GM12878 (cell line): ENCODE measurements around the gene TRIM54. TPM values are rescaled to one million over a fixed set of nuclear protein-coding genes. Genes with fewer than 3 reads are reported as not detected.

Experiments
- ATAC-seq: fragments of 200-7000 bp; cut with Tn5 transposase; 3 replicates; pipeline ENCODE4 v1.9.1; 2020; ENCODE audit warnings: mild to moderate bottlenecking, moderate library complexity
- BruUV-seq: library from RNA; stranded (reverse); fragments of 400-500 nt; replicated peaks from 2 replicates; lab custom pipeline; 2021; lab: Mats Ljungman, UMichigan
- CTCF ChIA-PET: fragments of 300-600 bp; sonication (Branson Sonifier 250); formaldehyde crosslinking; extraction: SDS; loops from one replicate; lab custom pipeline; 2021; ENCODE audit warnings: inconsistent platforms; lab: Yijun Ruan, JAX
- POLR2A ChIA-PET: fragments of 350-600 bp; formaldehyde crosslinking; extraction: SDS; loops from one replicate; lab custom pipeline; 2021; ENCODE audit warnings: inconsistent platforms; lab: Charles Lee
- RAD21 ChIA-PET: fragments of 300-600 bp; sonication (Branson Sonifier 250); formaldehyde crosslinking; loops from one replicate; lab custom pipeline; 2023; ENCODE audit warnings: antibody characterized with exemption; ENCODE audit not compliant: unreplicated experiment; lab: Charles Lee
- SMC1A ChIA-PET: fragments of 300-600 bp; sonication (Branson Sonifier 250); formaldehyde crosslinking; loops from one replicate; lab custom pipeline; 2023; ENCODE audit not compliant: unreplicated experiment, uncharacterized antibody; lab: Charles Lee
- DNase-seq: peaks from one replicate; pipeline ENCODE4 v3.0.0-alpha.2; 2011; ENCODE audit warnings: low read depth, low spot score
- FAIRE-seq: peaks from 3 replicates; lab custom pipeline; 2011; peaks lifted over from hg19 to GRCh38; lab: Jason Lieb, UNC
- H2AFZ ChIP-seq: 2 replicates; pipeline ENCODE4 v1.6.0; 2011; ENCODE audit warnings: low read depth, low read length, control low read depth; ENCODE audit not compliant: control insufficient read depth
- H3K27ac ChIP-seq: 2 replicates; pipeline ENCODE4 v1.5.1; 2011; ENCODE audit warnings: control low read depth; ENCODE audit not compliant: control insufficient read depth, insufficient read depth
- H3K27me3 ChIP-seq, 2 experiments: replicated peaks in 1 of 2; 2 replicates each; pipeline versions ENCODE4 v1.6.0 to v1.6.1; 2011; ENCODE audit warnings: low read length in 1 of 2; ENCODE audit not compliant: control insufficient read depth in 2 of 2, insufficient read depth in 2 of 2
- H3K36me3 ChIP-seq, 2 experiments: 2 replicates each; pipeline ENCODE4 v1.5.1; 2011; ENCODE audit warnings: low read length in 1 of 2; ENCODE audit not compliant: control insufficient read depth in 2 of 2, insufficient read depth in 2 of 2
- H3K4me1 ChIP-seq: 2 replicates; pipeline ENCODE4 v1.6.1; 2011; ENCODE audit warnings: mild to moderate bottlenecking, low read length, moderate library complexity, mixed read lengths; ENCODE audit not compliant: control insufficient read depth, insufficient read depth
- H3K4me2 ChIP-seq: 2 replicates; pipeline ENCODE4 v1.6.0; 2011; ENCODE audit warnings: control low read depth; ENCODE audit not compliant: control insufficient read depth, insufficient read depth
- H3K4me3 ChIP-seq: fragments of 200-600 bp; sonication (generic); 2 replicates; pipeline ENCODE4 v1.5.1; 2016
- H3K79me2 ChIP-seq: 2 replicates; pipeline ENCODE4 v1.6.0; 2011; ENCODE audit warnings: low read length; ENCODE audit not compliant: control insufficient read depth, insufficient read depth
- H3K9ac ChIP-seq: 2 replicates; pipeline ENCODE4 v1.8.0; 2011; ENCODE audit warnings: low read length, control low read depth, mixed read lengths; ENCODE audit not compliant: control insufficient read depth, insufficient read depth
- H3K9me3 ChIP-seq: replicated peaks from 3 replicates; pipeline ENCODE4 v1.5.1; 2011; ENCODE audit warnings: mild to moderate bottlenecking, low read length; ENCODE audit not compliant: control insufficient read depth, insufficient read depth
- H4K20me1 ChIP-seq: 2 replicates; pipeline ENCODE4 v1.6.0; 2011; ENCODE audit not compliant: control insufficient read depth, insufficient read depth
- BHLHE40 ChIP-seq, 2 experiments: fragments of 450-650 bp in 1 of 2; IDR thresholded peaks; 2 replicates each; pipeline ENCODE4 v1.6.1; 2011 to 2017; ENCODE audit warnings: low read depth in 2 of 2, borderline replicate concordance in 1 of 2, improper control_type of control experiment in 1 of 2, low read length in 1 of 2, mild to moderate bottlenecking in 1 of 2
- BMI1 ChIP-seq: fragments of 450-650 bp; IDR thresholded peaks from 2 replicates; pipeline ENCODE4 v1.6.1; 2016; ENCODE audit warnings: mild to moderate bottlenecking, moderate library complexity, borderline replicate concordance
- CHD4 ChIP-seq: fragments of 200-600 bp; sonication (generic); IDR thresholded peaks from 2 replicates; pipeline ENCODE4 v1.6.1; 2016; ENCODE audit warnings: mild to moderate bottlenecking
- HDAC6 ChIP-seq: fragments of 200-600 bp; sonication (generic); IDR thresholded peaks from one replicate; pipeline ENCODE4 v1.8.0; 2017; ENCODE audit warnings: antibody characterized with exemption; ENCODE audit not compliant: unreplicated experiment
- IKZF1 ChIP-seq: fragments of 450-650 bp; conservative IDR thresholded peaks from 2 replicates; pipeline ENCODE4 v1.6.1; 2017; ENCODE audit warnings: antibody characterized with exemption, mild to moderate bottlenecking
- IKZF2 ChIP-seq, 2 experiments: fragments of 450-650 bp; IDR thresholded peaks; 2 replicates each; pipeline ENCODE4 v1.6.1; 2017; ENCODE audit warnings: mild to moderate bottlenecking in 2 of 2, moderate library complexity in 2 of 2
- NR2C1 ChIP-seq: fragments of 450-650 bp; IDR thresholded peaks from 2 replicates; pipeline ENCODE4 v1.6.1; 2017; ENCODE audit warnings: antibody characterized with exemption, mild to moderate bottlenecking, moderate library complexity
- NR2F1 ChIP-seq: fragments of 450-650 bp; conservative IDR thresholded peaks from 2 replicates; pipeline ENCODE4 v1.6.1; 2017; ENCODE audit warnings: mild to moderate bottlenecking
- SMC3 ChIP-seq: IDR thresholded peaks from 2 replicates; pipeline ENCODE4 v1.6.1; 2011; ENCODE audit warnings: low read length, improper control_type of control experiment, borderline replicate concordance
- SREBF2 ChIP-seq: IDR thresholded peaks from 2 replicates; pipeline ENCODE4 v1.6.1; 2012; ENCODE audit warnings: mild to moderate bottlenecking, low read length
- STAT1 ChIP-seq: fragments of 450-650 bp; conservative IDR thresholded peaks from 2 replicates; pipeline ENCODE4 v1.6.1; 2014; ENCODE audit warnings: antibody characterized with exemption, mild to moderate bottlenecking
- TARDBP ChIP-seq: IDR thresholded peaks from 2 replicates; pipeline ENCODE4 v1.6.1; 2016; ENCODE audit warnings: borderline replicate concordance
- TCF3 ChIP-seq: IDR thresholded peaks from 2 replicates; pipeline ENCODE4 v1.6.1; 2012; ENCODE audit warnings: low read depth, mild to moderate bottlenecking, low read length, borderline replicate concordance; ENCODE audit not compliant: insufficient read depth
- YY1 ChIP-seq: IDR thresholded peaks from 2 replicates; pipeline ENCODE4 v1.6.1; 2011; ENCODE audit warnings: low read depth, mild to moderate bottlenecking, low read length
- ZNF24 ChIP-seq: fragments of 450-650 bp; IDR thresholded peaks from 2 replicates; pipeline ENCODE4 v1.6.1; 2017; ENCODE audit warnings: antibody characterized with exemption, mild to moderate bottlenecking
- WGBS: methylation state at CpG from one replicate; pipeline ENCODE4 v1.1.6; 2016; ENCODE audit warnings: low lambda C conversion rate; ENCODE audit not compliant: insufficient replicate concordance, insufficient coverage; ENCODE audit errors: missing lambda C conversion rate; 5-methylcytosine and 5-hydroxymethylcytosine counted together
- in situ Hi-C: fragments of 300-500 bp; cut with MboI; formaldehyde crosslinking; loops from 9 replicates; pipeline ENCODE4 v1.14.3; 2018; ENCODE audit warnings: mixed read lengths
- intact Hi-C: fragments of 100-400 bp; cut with micrococcal nuclease; formaldehyde crosslinking; loops from one replicate; pipeline ENCODE4 v1.14.2; 2022; ENCODE audit not compliant: unreplicated experiment
- polyA plus RNA-seq, 11 experiments: library from polyadenylated mRNA; depleted of rRNA in 4 of 11; unstranded in 6 of 11; stranded (reverse) in 5 of 11; fragments of >200 nt; fragmentation: Nextera tagmentation in 4 of 11; fragmentation: Illumina TruSeq in 1 of 11; extraction: Ambion mirVana in 4 of 11; extraction: Trizol in 1 of 11; gene quantifications; 1 replicate in 1 of 11; 2 replicates in 10 of 11; pipeline versions ENCODE4 v1.2.1 to v1.2.3, GENCODE V29; 2011 to 2016; ENCODE audit warnings: inconsistent platforms in 2 of 11, missing spikeins in 2 of 11, low read depth in 1 of 11
- total RNA-seq, 4 experiments: library from RNA; depleted of rRNA in 3 of 4; stranded (reverse); fragments of >200 nt in 3 of 4; fragmentation: Illumina TruSeq in 1 of 4; extraction: Trizol in 1 of 4; gene quantifications; 2 replicates each; pipeline versions ENCODE4 v1.2.1 to v1.2.3, GENCODE V29; 2013 to 2021
- TF ChIP-seq, protein P1 (sequence below): fragments of 450-650 bp; IDR thresholded peaks from 2 replicates; pipeline ENCODE4 v1.6.1; 2016; ENCODE audit warnings: mild to moderate bottlenecking
- TF ChIP-seq, protein P2 (sequence below): fragments of 450-650 bp; formaldehyde crosslinking; IDR thresholded peaks from 2 replicates; pipeline ENCODE4 v1.4.0; 2020; ENCODE audit warnings: mild to moderate bottlenecking, moderate library complexity
- TF ChIP-seq, protein P3 (sequence below): IDR thresholded peaks from 2 replicates; pipeline ENCODE4 v1.6.1; 2011; ENCODE audit warnings: borderline replicate concordance, low read depth, mild to moderate bottlenecking, moderate library complexity, mixed read lengths, low read length; ENCODE audit not compliant: insufficient read depth; ENCODE audit errors: extremely low read length

TRIM54 gene
- total and polyA plus RNA-seq, 10 of the 15 experiments (the other 5 are each of a cell fraction or from before 2014, with no cell fraction given) = 0.03 to 0.08 TPM; not detected in 8

- POLR2A ChIA-PET = interaction anchor here (0.9 kb wide), 1 partner anchor 625 kb away, joined by 3 read pairs; the partner anchor contains the start of genes BABAM2 and RBKS
- RAD21 ChIA-PET = interaction anchor here (1.9 to 3.6 kb wide), 2 partner anchors 8 to 15 kb away, joined by 5 to 16 read pairs; no protein-coding TSS in a partner anchor
- Histone ChIP-seq H3K4me2 (peak overlapping the region; percentile 98), H3K79me2 (no peaks in the 10 kb centered on the region), H3K4me1 (peaks cover 18% of the 10 kb centered on the region), H3K27ac (no peak overlapping the region), H3K9me3 (no peaks in the 10 kb centered on the region), H4K20me1 (no peaks in the 10 kb centered on the region), H2AFZ (peak overlapping the region; percentile 79), H3K27me3 (peaks cover 23 to 41% of the 10 kb centered on the region in 2 experiments), H3K36me3 (no peaks in the 10 kb centered on the region), H3K9ac (peak overlapping the region; percentile 16; the same call in 1 of the 2 replicates), H3K4me3 (peak overlapping the region; percentile 76)
- no peak for DNase-seq
- SMC1A ChIA-PET = interaction anchor here (1.6 to 4.2 kb wide), 2 partner anchors 14 to 38 kb away, joined by 3 to 20 read pairs; no protein-coding TSS in a partner anchor
- CTCF ChIA-PET = interaction anchor here (0.7 to 7.9 kb wide), 8 partner anchors 9 to 419 kb away, joined by 3 to 52 read pairs (median 5); no protein-coding TSS in a partner anchor
- in situ Hi-C loops = no loop called here
- intact Hi-C loops = no loop called here
- FAIRE-seq = no peak
- BruUV-seq = no TSS peak
- ATAC-seq = peak; percentile 80
- WGBS = 6% methylated on average over 56 of the region's 56 CpGs
- TF ChIP-seq IKZF2 (IDR thresholded peaks at IDR 0.05) (peak; percentile 17 to 38; a peak in 1 of 4 replicates), HDAC6 (peak; percentile 88), NR2C1 (no peak), SMC3 (peak; percentile 21; the same call in 1 of the 2 replicates), IKZF1 (peak; percentile 56; the same call in 1 of the 2 replicates), TCF3 (0 out of 2 replicates have a peak, but pooled peaks have one; percentile 26), SREBF2 (no peak), CHD4 (no peak), STAT1 (no peak), NR2F1 (0 out of 2 replicates have a peak, but pooled peaks have one; percentile 24), TARDBP (no peak), ZNF24 (no peak), BMI1 (no peak), BHLHE40 (IDR thresholded peaks at IDR 0.05; ENCODE audit: borderline replicate concordance in 1 of 2, low read depth in 2 of 2, low read length in 1 of 2) (peak; percentile 98), YY1 (peak; percentile 87)
- TF ChIP-seq, protein P1, sequence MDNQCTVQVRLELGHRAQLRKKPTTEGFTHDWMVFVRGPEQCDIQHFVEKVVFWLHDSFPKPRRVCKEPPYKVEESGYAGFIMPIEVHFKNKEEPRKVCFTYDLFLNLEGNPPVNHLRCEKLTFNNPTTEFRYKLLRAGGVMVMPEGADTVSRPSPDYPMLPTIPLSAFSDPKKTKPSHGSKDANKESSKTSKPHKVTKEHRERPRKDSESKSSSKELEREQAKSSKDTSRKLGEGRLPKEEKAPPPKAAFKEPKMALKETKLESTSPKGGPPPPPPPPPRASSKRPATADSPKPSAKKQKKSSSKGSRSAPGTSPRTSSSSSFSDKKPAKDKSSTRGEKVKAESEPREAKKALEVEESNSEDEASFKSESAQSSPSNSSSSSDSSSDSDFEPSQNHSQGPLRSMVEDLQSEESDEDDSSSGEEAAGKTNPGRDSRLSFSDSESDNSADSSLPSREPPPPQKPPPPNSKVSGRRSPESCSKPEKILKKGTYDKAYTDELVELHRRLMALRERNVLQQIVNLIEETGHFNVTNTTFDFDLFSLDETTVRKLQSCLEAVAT = no peak
- TF ChIP-seq, protein P2, sequence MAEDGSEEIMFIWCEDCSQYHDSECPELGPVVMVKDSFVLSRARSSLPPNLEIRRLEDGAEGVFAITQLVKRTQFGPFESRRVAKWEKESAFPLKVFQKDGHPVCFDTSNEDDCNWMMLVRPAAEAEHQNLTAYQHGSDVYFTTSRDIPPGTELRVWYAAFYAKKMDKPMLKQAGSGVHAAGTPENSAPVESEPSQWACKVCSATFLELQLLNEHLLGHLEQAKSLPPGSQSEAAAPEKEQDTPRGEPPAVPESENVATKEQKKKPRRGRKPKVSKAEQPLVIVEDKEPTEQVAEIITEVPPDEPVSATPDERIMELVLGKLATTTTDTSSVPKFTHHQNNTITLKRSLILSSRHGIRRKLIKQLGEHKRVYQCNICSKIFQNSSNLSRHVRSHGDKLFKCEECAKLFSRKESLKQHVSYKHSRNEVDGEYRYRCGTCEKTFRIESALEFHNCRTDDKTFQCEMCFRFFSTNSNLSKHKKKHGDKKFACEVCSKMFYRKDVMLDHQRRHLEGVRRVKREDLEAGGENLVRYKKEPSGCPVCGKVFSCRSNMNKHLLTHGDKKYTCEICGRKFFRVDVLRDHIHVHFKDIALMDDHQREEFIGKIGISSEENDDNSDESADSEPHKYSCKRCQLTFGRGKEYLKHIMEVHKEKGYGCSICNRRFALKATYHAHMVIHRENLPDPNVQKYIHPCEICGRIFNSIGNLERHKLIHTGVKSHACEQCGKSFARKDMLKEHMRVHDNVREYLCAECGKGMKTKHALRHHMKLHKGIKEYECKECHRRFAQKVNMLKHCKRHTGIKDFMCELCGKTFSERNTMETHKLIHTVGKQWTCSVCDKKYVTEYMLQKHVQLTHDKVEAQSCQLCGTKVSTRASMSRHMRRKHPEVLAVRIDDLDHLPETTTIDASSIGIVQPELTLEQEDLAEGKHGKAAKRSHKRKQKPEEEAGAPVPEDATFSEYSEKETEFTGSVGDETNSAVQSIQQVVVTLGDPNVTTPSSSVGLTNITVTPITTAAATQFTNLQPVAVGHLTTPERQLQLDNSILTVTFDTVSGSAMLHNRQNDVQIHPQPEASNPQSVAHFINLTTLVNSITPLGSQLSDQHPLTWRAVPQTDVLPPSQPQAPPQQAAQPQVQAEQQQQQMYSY (CRISPR knock-in tag) = no peak
- TF ChIP-seq, protein P3, sequence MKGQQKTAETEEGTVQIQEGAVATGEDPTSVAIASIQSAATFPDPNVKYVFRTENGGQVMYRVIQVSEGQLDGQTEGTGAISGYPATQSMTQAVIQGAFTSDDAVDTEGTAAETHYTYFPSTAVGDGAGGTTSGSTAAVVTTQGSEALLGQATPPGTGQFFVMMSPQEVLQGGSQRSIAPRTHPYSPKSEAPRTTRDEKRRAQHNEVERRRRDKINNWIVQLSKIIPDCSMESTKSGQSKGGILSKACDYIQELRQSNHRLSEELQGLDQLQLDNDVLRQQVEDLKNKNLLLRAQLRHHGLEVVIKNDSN = peak; percentile 69
Measured at GRCh38 chr2:27264753-27265535, 17.3 kb upstream of the TRIM54 start.
